Bronchial epithelial cell (primary cell): ENCODE data around the gene NOL6. TPM values are rescaled to one million over a fixed set of nuclear protein-coding genes. Genes with fewer than 3 reads are reported as not detected.

Experiments
- DNase-seq: peaks from one replicate; pipeline ENCODE4 v3.0.0-alpha.2; 2010; ENCODE audit warnings: low read depth
- FAIRE-seq: peaks from 2 replicates; lab custom pipeline; 2011; peaks lifted over from hg19 to GRCh38; lab: Jason Lieb, UNC
- H3K27me3 ChIP-seq: 2 replicates; pipeline ENCODE4 v1.5.1; 2011; ENCODE audit warnings: low read length; ENCODE audit not compliant: control insufficient read depth, insufficient read depth
- H3K36me3 ChIP-seq: 2 replicates; pipeline ENCODE4 v1.5.1; 2011; ENCODE audit warnings: low read length; ENCODE audit not compliant: control insufficient read depth, insufficient read depth
- H3K4me3 ChIP-seq: 2 replicates; pipeline ENCODE4 v1.5.1; 2011; ENCODE audit warnings: mild to moderate bottlenecking, low read depth, low read length, control low read depth
- CTCF ChIP-seq: IDR thresholded peaks from 2 replicates; pipeline ENCODE4 v1.5.1; 2011; ENCODE audit warnings: mild to moderate bottlenecking, moderate library complexity, low read length, control low read depth, inconsistent platforms; ENCODE audit not compliant: insufficient read depth, severe bottlenecking
- total RNA-seq: library from RNA; depleted of rRNA; stranded (reverse); fragments of >200 nt; gene quantifications from 2 replicates; pipeline ENCODE4 v1.2.1, GENCODE V29; 2014

Gene NOL6
- total RNA-seq, 1 donor from 2014 or later = 35.3 TPM

- Histone ChIP-seq H3K36me3 (no peaks in the 10 kb centered on the region), H3K27me3 (no peaks in the 10 kb centered on the region), H3K4me3 (no peak overlapping the region)
- DNase-seq = no peak
- FAIRE-seq = no peak
- no peak for TF ChIP-seq CTCF
Measured at GRCh38 chr9:33480976-33481375, 7.3 kb upstream of the NOL6 start.

- no peak for TF ChIP-seq CTCF
- no peak for DNase-seq
- no peak for FAIRE-seq
- H3K27me3 ChIP-seq = no peaks in the 10 kb centered on the region
- H3K4me3 ChIP-seq = no peak overlapping the region
- no peaks in the 10 kb centered on the region for H3K36me3 ChIP-seq
Measured at GRCh38 chr9:33480106-33480505, 6.4 kb upstream of the NOL6 start.

GRCh38 chr9:33476503-33476902 lies 2.8 kb upstream of the NOL6 start:
- DNase-seq (no peak), FAIRE-seq (no peak)
- Histone ChIP-seq H3K36me3 (peaks cover 2% of the 10 kb centered on the region), H3K27me3 (no peaks in the 10 kb centered on the region), H3K4me3 (no peak overlapping the region)
- no peak for TF ChIP-seq CTCF

GRCh38 chr9:33475357-33475756 lies 1.6 kb upstream of the NOL6 start:
- no peak for FAIRE-seq
- Histone ChIP-seq H3K4me3 (no peak overlapping the region), H3K36me3 (peaks cover 2% of the 10 kb centered on the region), H3K27me3 (no peaks in the 10 kb centered on the region)
- TF ChIP-seq CTCF = no peak
- DNase-seq = no peak

GRCh38 chr9:33472881-33473615 lies 676 bp downstream of the NOL6 start:
- DNase-seq (no peak), FAIRE-seq (no peak)
- H3K27me3 ChIP-seq = no peaks in the 10 kb centered on the region
- peaks cover 14% of the 10 kb centered on the region for H3K36me3 ChIP-seq
- TF ChIP-seq CTCF = no peak
- peak overlapping the region; percentile 82 for H3K4me3 ChIP-seq

DNA sequence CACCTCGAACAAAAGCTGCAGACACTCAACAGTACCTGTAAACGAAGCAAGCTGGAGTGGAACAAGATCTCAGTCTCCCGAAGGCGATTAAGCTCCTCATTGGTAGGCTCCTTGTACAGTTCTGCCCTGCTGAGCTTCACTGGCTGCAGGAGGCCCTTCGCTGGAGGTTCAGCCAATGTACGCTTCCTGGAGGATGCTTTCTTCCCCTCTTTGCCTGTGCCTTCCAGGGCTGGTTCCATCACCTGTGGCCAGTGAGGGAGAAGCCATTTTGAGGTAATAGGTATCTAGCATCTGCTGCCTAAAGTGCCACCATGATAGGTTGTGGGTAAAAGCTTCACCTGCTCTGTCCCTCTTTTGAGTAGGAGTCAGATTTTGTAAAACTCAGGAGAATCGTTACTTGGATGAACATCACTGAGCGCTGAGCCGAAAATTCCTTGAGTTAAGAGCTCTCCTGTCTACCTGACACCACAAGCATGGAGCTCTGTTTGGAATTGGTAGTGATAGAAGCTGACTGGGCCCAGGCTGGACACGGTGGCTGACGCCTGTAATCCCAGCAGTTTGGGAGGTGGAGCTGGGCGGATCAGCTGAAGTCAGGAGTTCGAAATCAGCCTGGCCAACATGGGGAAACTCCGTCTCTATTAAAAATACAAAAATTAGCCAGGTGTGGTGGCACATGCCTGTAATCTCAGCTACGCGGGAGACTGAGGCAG lies 1.4 kb downstream of the NOL6 start:
- Histone ChIP-seq H3K27me3 (no peaks in the 10 kb centered on the region), H3K36me3 (peaks cover 17% of the 10 kb centered on the region), H3K4me3 (no peak overlapping the region)
- no peak for DNase-seq
- TF ChIP-seq CTCF = no peak
- no peak for FAIRE-seq
